Cardiac muscle cell (in vitro differentiated cells and primary cell): ENCODE data around the gene NEK2. TPM values are rescaled to one million over a fixed set of nuclear protein-coding genes. Genes with fewer than 3 reads are reported as not detected.
A peak's percentile ranks its signal among the peaks of the same experiment; 100 is the strongest.

Source experiments
- DNase-seq, 2 donors: peaks; one replicate each; pipeline versions ENCODE4 v3.0.0 to v3.0.0-alpha.2; 2010 to 2017; ENCODE audit warnings: low read depth in 1 of 2, low spot score in 1 of 2
- H3K27ac ChIP-seq: fragments of 200-600 bp; sonication (generic); 2 replicates; pipeline ENCODE4 v1.5.1; 2016
- H3K27me3 ChIP-seq: fragments of 200-600 bp; sonication (generic); 2 replicates; pipeline ENCODE4 v1.6.0; 2016; ENCODE audit warnings: control low read depth
- H3K36me3 ChIP-seq: fragments of 200-600 bp; sonication (generic); 2 replicates; pipeline ENCODE4 v1.5.1; 2016; ENCODE audit warnings: control low read depth
- H3K4me1 ChIP-seq: fragments of 200-600 bp; sonication (generic); 2 replicates; pipeline ENCODE4 v1.8.1; 2017; ENCODE audit warnings: low read depth, mild to moderate bottlenecking, mixed run types
- H3K4me3 ChIP-seq: fragments of 200-600 bp; sonication (generic); 2 replicates; pipeline ENCODE4 v1.5.1; 2016; ENCODE audit warnings: mild to moderate bottlenecking
- H3K9me3 ChIP-seq: fragments of 200-600 bp; sonication (generic); 2 replicates; pipeline ENCODE4 v1.5.1; 2017; ENCODE audit warnings: low read depth, mild to moderate bottlenecking, control low read depth
- CTCF ChIP-seq: IDR thresholded peaks from 2 replicates; pipeline ENCODE4 v1.5.1; 2012; ENCODE audit warnings: low read depth, mild to moderate bottlenecking, low read length
- polyA plus RNA-seq: library from polyadenylated mRNA; unstranded; fragments of >200 nt; fragmentation: Nextera tagmentation; extraction: Ambion mirVana; gene quantifications from 2 replicates; pipeline ENCODE4 v1.2.1, GENCODE V29; 2016
- total RNA-seq: library from RNA; depleted of rRNA; stranded (reverse); fragments of >200 nt; gene quantifications from 2 replicates; pipeline ENCODE4 v1.2.3, GENCODE V29; 2016

The NEK2 gene
- total and polyA plus RNA-seq, 2 experiments from 2014 or later: 6.7 to 51.2 TPM

DNA sequence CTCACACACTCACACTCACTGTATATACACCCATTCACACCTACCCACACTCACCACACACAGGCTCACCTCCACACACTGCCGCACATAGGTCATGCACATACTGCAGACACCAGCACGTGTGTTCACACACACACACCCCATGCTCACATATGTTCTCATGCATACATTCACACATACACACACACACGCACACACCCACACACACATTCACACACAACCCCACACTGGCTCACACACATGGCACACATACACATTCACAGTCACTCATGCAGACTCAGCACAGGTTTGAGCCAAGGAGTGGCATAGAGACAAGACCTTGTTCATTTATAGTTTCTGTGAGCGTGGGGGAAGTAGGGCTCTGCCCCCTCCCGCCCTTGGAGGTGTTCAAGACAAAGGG, 55.3 kb downstream of the NEK2 start:
- Histone ChIP-seq H3K4me1 (no peaks in the 10 kb centered on the region), H3K9me3 (no peaks in the 10 kb centered on the region)
- TF ChIP-seq CTCF: no peak

DNA sequence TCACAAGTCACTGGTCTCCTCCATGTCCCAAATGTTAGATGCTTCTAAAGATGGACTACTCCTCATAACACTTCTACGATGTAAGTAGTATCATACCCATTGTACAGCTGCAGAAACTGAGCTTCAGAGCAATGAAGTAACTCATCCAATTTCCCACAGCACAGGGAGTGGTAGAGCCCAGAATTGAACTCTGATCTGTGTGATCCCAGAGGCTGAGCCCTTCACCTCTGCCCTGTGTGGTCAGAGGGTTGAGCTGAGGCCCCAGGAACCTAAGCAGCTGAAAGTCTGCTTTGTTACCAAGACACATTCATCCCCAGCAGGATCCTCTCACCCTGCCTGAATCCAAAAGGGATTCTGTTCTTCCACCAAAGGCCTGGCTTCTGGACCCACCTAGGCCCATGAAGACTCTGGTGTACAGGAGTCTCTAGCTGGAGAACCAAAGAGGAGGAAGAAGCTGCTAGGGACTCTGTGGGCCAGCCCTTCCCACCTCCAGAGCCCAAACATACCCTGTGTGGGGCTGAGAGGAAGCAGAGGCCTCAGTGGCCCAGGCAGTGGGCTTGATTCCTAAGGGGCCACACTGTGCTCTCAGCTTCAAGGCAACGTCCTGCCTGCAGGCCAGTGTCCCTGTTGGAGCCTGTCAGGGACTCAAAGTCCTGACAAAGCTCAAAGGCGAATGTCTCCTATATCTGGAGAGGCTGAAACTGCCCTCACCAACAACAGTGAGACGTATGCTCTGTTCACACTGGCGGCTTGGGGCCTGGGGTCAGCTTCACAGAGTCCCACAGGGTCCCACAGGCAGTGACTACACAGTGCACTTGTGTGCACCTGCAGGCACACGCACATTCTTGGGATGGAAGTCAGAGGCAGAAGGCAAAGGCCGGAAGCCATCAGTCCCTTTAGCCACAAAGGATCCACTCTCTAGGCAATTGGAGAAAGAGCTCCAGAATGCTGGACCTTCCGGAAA, 56.1 kb downstream of the NEK2 start:
- H3K27ac ChIP-seq: no peak overlapping the region
- no peak for TF ChIP-seq CTCF
- no peak overlapping the region for H3K4me3 ChIP-seq
- DNase-seq: no peak
- H3K36me3 ChIP-seq: no peaks in the 10 kb centered on the region
- H3K27me3 ChIP-seq: no peaks in the 10 kb centered on the region
- H3K4me1 ChIP-seq: no peaks in the 10 kb centered on the region
- H3K9me3 ChIP-seq: no peaks in the 10 kb centered on the region

More for the DNA sequence above, 55.3 kb downstream of the NEK2 start:
- no peaks in the 10 kb centered on the region for H3K36me3 ChIP-seq
- no peak overlapping the region for H3K27ac ChIP-seq
- DNase-seq: no peak
- no peak overlapping the region for H3K4me3 ChIP-seq
- H3K27me3 ChIP-seq: no peaks in the 10 kb centered on the region

GRCh38 chr1:211616965-211617297, 58.5 kb downstream of the NEK2 start:
- H3K27me3 ChIP-seq: no peaks in the 10 kb centered on the region
- TF ChIP-seq CTCF: no peak
- H3K27ac ChIP-seq: no peak overlapping the region
- H3K9me3 ChIP-seq: no peaks in the 10 kb centered on the region
- no peaks in the 10 kb centered on the region for H3K36me3 ChIP-seq
- H3K4me3 ChIP-seq: no peak overlapping the region
- peaks cover 13% of the 10 kb centered on the region for H3K4me1 ChIP-seq
- no peak for DNase-seq

DNA sequence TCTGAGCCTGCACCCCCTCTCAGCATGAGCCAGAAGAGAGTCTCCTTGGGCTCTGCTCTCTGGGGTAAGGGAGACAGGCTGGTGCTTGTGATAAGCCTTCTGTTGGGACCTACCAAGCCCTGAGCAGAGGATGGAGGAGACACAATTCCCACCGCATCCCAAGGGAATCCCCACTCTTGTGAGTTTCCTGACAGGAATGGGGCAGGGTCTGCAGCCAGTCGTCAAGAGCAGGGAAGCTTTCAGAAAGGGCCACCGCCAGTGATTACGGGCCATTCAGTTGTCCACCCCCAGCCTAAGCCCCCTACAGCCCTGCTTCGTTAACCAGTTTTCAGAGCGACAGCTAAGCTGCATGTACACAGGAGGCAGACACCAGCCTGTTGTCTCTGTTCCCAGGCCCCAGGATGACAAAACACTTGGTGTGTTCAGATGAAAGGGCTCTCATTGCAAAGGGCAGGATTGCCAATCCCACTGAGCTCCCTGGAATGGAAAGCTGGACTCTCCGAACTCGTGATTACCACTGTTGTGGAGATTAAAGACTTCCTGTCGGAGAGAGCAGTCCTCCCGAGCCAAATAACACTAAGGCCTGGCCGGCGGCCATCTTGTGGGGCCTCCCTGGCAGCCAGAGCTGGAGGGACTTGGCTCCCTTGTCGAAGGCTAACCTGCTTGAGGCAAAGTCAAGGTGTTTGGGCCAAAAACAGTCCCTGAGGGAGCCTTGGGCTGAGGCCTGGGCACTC, 59.0 kb downstream of the NEK2 start:
- H3K36me3 ChIP-seq: no peaks in the 10 kb centered on the region
- no peak for TF ChIP-seq CTCF
- no peaks in the 10 kb centered on the region for H3K9me3 ChIP-seq
- no peak overlapping the region for H3K27ac ChIP-seq
- peak in 1 of 2 donors; percentile 91 for DNase-seq
- no peaks in the 10 kb centered on the region for H3K27me3 ChIP-seq
- no peak overlapping the region for H3K4me3 ChIP-seq
- H3K4me1 ChIP-seq: peaks cover 13% of the 10 kb centered on the region

DNA sequence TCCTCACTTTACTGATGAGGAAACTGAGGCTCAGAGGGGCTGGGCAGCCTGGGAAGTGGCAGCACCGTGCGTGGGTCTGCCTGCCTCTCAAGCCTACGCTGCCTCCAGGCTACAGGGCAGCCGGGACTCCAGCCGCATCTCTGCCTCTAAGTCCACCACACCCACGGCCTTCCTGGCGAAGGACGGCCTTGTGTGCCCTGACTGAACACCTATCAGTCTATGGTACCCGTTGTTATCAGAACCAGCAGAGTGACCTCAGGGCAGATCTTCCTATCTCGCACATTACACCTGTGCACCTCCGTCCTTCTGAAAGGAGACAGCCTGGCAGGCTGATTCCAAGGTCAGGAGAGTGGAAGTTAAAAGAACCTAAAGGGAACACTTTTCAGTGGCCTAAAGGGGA, 60.8 kb downstream of the NEK2 start:
- DNase-seq: no peak
- Histone ChIP-seq H3K27me3 (no peaks in the 10 kb centered on the region), H3K4me3 (no peak overlapping the region), H3K4me1 (peaks cover 13% of the 10 kb centered on the region), H3K27ac (no peak overlapping the region), H3K9me3 (no peaks in the 10 kb centered on the region), H3K36me3 (no peaks in the 10 kb centered on the region)
- no peak for TF ChIP-seq CTCF
